Bronchial epithelial cell (primary cell): ENCODE results near the gene BZW1. TPM values are rescaled to one million over a fixed set of nuclear protein-coding genes. Genes with fewer than 3 reads are reported as not detected.

ENCODE experiments used
- total RNA-seq: library from RNA; depleted of rRNA; stranded (reverse); fragments of >200 nt; gene quantifications from 2 replicates; pipeline ENCODE4 v1.2.1, GENCODE V29; 2014

Gene BZW1
- total RNA-seq, 1 donor from 2014 or later = 546 TPM

Other genes starting within 250 kb of the BZW1 start
- gene AOX1, start 225.9 kb upstream of the BZW1 start, total RNA-seq = 8.4 and 15.7 TPM in 2 replicates
- 84.1 and 96.1 TPM in 2 replicates for gene CLK1, start 52.7 kb downstream of the BZW1 start, total RNA-seq
- gene PPIL3, start 77.2 kb downstream of the BZW1 start, total RNA-seq = 34.5 and 50.3 TPM in 2 replicates
- gene NIF3L1, start 77.5 kb downstream of the BZW1 start, total RNA-seq = 21.5 and 24.2 TPM in 2 replicates
- 14.5 and 16.3 TPM in 2 replicates for gene ORC2, start 151.8 kb downstream of the BZW1 start, total RNA-seq